H1 (cell line): ENCODE measurements around the gene JUN. TPM values are rescaled to one million over a fixed set of nuclear protein-coding genes. Genes with fewer than 3 reads are reported as not detected.

ENCODE experiments used
- CTCF ChIA-PET: fragments of 300-600 bp; sonication (Branson Sonifier 250); formaldehyde crosslinking; loops from one replicate; lab custom pipeline; 2021; ENCODE audit not compliant: partially characterized antibody; lab: Charles Lee
- POLR2A ChIA-PET: fragments of 300-600 bp; sonication (Branson Sonifier 250); formaldehyde crosslinking; loops from one replicate; lab custom pipeline; 2021; ENCODE audit warnings: inconsistent platforms; ENCODE audit not compliant: partially characterized antibody; lab: Charles Lee
- DNase-seq, 2 experiments: peaks; one replicate each; pipeline versions ENCODE4 v3.0.0 to v3.0.0-alpha.2; 2010 to 2022; ENCODE audit warnings: low spot score in 2 of 2, low read depth in 1 of 2, mixed read lengths in 1 of 2
- FAIRE-seq: peaks from 2 replicates; lab custom pipeline; 2011; peaks lifted over from hg19 to GRCh38; lab: Jason Lieb, UNC
- H2AFZ ChIP-seq: 2 replicates; pipeline ENCODE4 v1.8.1; 2012; ENCODE audit warnings: low read length, inconsistent platforms
- H2AK5ac ChIP-seq: 2 replicates; pipeline ENCODE4 v1.6.1; 2013; ENCODE audit warnings: low read depth, low read length
- H2BK120ac ChIP-seq: replicated peaks from 2 replicates; pipeline ENCODE3; 2013; ENCODE audit warnings: low read depth, low read length, inconsistent platforms
- H2BK12ac ChIP-seq: 2 replicates; pipeline ENCODE4 v1.6.1; 2013; ENCODE audit warnings: low read depth, low read length
- H2BK15ac ChIP-seq: 2 replicates; pipeline ENCODE4 v1.6.1; 2013; ENCODE audit warnings: low read length
- H2BK20ac ChIP-seq: 2 replicates; pipeline ENCODE4 v1.6.1; 2013; ENCODE audit warnings: low read length
- H2BK5ac ChIP-seq: 2 replicates; pipeline ENCODE4 v1.6.1; 2013; ENCODE audit warnings: low read depth, low read length
- H3K14ac ChIP-seq: 2 replicates; pipeline ENCODE4 v1.6.1; 2013; ENCODE audit warnings: inconsistent platforms; ENCODE audit not compliant: insufficient read length
- H3K18ac ChIP-seq: 2 replicates; pipeline ENCODE4 v1.6.1; 2013; ENCODE audit warnings: low read length; ENCODE audit errors: extremely low read depth
- H3K23ac ChIP-seq: 2 replicates; pipeline ENCODE4 v1.6.1; 2013; ENCODE audit warnings: inconsistent platforms; ENCODE audit not compliant: insufficient read length
- H3K23me2 ChIP-seq: 2 replicates; pipeline ENCODE4 v1.6.1; 2013; ENCODE audit warnings: low read depth, low read length
- H3K27ac ChIP-seq: 2 replicates; pipeline ENCODE4 v1.6.1; 2011; ENCODE audit warnings: low read depth, low read length, inconsistent platforms
- H3K27me3 ChIP-seq, 4 experiments: replicated peaks in 1 of 4; 1 replicate in 1 of 4; 2 replicates in 3 of 4; pipeline versions ENCODE4 v1.6.1 to v1.8.1; 2011 to 2013; ENCODE audit warnings: low read length in 3 of 4, mild to moderate bottlenecking in 3 of 4, inconsistent platforms in 2 of 4, mixed read lengths in 2 of 4, moderate library complexity in 1 of 4; ENCODE audit not compliant: control insufficient read depth in 3 of 4, insufficient read depth in 3 of 4; ENCODE audit errors: extremely low read depth in 1 of 4
- H3K36me3 ChIP-seq, 4 experiments: 2 replicates each; pipeline versions ENCODE4 v1.6.1 to v1.8.1; 2011 to 2013; ENCODE audit warnings: mild to moderate bottlenecking in 4 of 4, low read length in 3 of 4, moderate library complexity in 2 of 4, control low read depth in 1 of 4, inconsistent platforms in 1 of 4; ENCODE audit not compliant: insufficient read depth in 4 of 4, control insufficient read depth in 2 of 4
- H3K4ac ChIP-seq: replicated peaks from 2 replicates; pipeline ENCODE3; 2013; ENCODE audit warnings: low read length, low read depth, mixed read lengths, inconsistent platforms; ENCODE audit not compliant: insufficient read length
- H3K4me1 ChIP-seq, 4 experiments: replicated peaks in 1 of 4; 1 replicate in 1 of 4; 2 replicates in 3 of 4; pipeline versions ENCODE4 v1.6.1 to v1.8.1; 2011 to 2013; ENCODE audit warnings: low read length in 3 of 4, inconsistent platforms in 2 of 4, mixed read lengths in 1 of 4; ENCODE audit not compliant: insufficient read depth in 4 of 4, control insufficient read depth in 3 of 4
- H3K4me2 ChIP-seq, 2 experiments: 2 replicates each; pipeline versions ENCODE4 v1.6.1 to v1.8.1; 2011 to 2013; ENCODE audit warnings: low read depth in 2 of 2, low read length in 2 of 2, control low read depth in 1 of 2, inconsistent platforms in 1 of 2, mild to moderate bottlenecking in 1 of 2; ENCODE audit not compliant: insufficient read depth in 1 of 2
- H3K4me3 ChIP-seq, 4 experiments: fragments of 200-600, 300-600 bp in 1 of 4; sonication (generic), shearing (Covaris generic), sonication (Bioruptor Twin) in 1 of 4; 2 replicates each; pipeline versions ENCODE4 v1.5.1 to v1.8.1; 2011 to 2016; ENCODE audit warnings: low read length in 4 of 4, low read depth in 3 of 4, control low read depth in 2 of 4, inconsistent platforms in 2 of 4, mild to moderate bottlenecking in 2 of 4, mixed read lengths in 1 of 4, moderate library complexity in 1 of 4; ENCODE audit not compliant: insufficient read depth in 2 of 4; ENCODE audit errors: extremely low read depth in 1 of 4
- H3K56ac ChIP-seq: replicated peaks from 2 replicates; pipeline ENCODE3; 2013; ENCODE audit warnings: low read depth, mild to moderate bottlenecking, mixed read lengths, low read length, inconsistent platforms; ENCODE audit not compliant: insufficient read length
- H3K79me1 ChIP-seq: 2 replicates; pipeline ENCODE4 v1.6.1; 2013; ENCODE audit warnings: low read depth, low read length, control low read depth
- H3K79me2 ChIP-seq, 2 experiments: 2 replicates each; pipeline versions ENCODE4 v1.6.1 to v1.8.1; 2012 to 2013; ENCODE audit warnings: low read length in 2 of 2, mild to moderate bottlenecking in 2 of 2, inconsistent platforms in 1 of 2; ENCODE audit not compliant: insufficient read depth in 2 of 2, control insufficient read depth in 1 of 2
- H3K9ac ChIP-seq, 4 experiments: replicated peaks in 1 of 4; 1 replicate in 1 of 4; 2 replicates in 3 of 4; pipeline versions ENCODE4 v1.6.1 to v1.8.1; 2011 to 2013; ENCODE audit warnings: low read depth in 3 of 4, low read length in 3 of 4, control low read depth in 2 of 4, mild to moderate bottlenecking in 2 of 4, moderate library complexity in 2 of 4, inconsistent platforms in 1 of 4; ENCODE audit errors: extremely low read depth in 1 of 4
- H3K9me3 ChIP-seq, 2 experiments: 2 replicates each; pipeline versions ENCODE4 v1.6.1 to v1.8.1; 2012 to 2013; ENCODE audit warnings: mild to moderate bottlenecking in 2 of 2, moderate library complexity in 2 of 2, control low read depth in 1 of 2, inconsistent platforms in 1 of 2, low read depth in 1 of 2, low read length in 1 of 2, mixed read lengths in 1 of 2; ENCODE audit not compliant: insufficient read depth in 2 of 2
- H4K20me1 ChIP-seq, 2 experiments: replicated peaks in 1 of 2; 2 replicates each; pipeline versions ENCODE3 to v1.8.1; 2011 to 2013; ENCODE audit warnings: inconsistent platforms in 2 of 2, low read length in 2 of 2, mild to moderate bottlenecking in 1 of 2; ENCODE audit not compliant: insufficient read depth in 2 of 2, control insufficient read depth in 1 of 2
- H4K5ac ChIP-seq: 2 replicates; pipeline ENCODE4 v1.6.1; 2013; ENCODE audit warnings: low read length, low read depth, mixed read lengths, inconsistent platforms; ENCODE audit not compliant: insufficient read length
- H4K8ac ChIP-seq: 2 replicates; pipeline ENCODE4 v1.8.0; 2013; ENCODE audit warnings: mild to moderate bottlenecking, moderate library complexity, low read length, inconsistent platforms; ENCODE audit not compliant: insufficient read depth; ENCODE audit errors: extremely low read depth
- H4K91ac ChIP-seq: replicated peaks from 2 replicates; pipeline ENCODE3; 2013; ENCODE audit warnings: low read length, mixed read lengths, inconsistent platforms; ENCODE audit not compliant: insufficient read length
- BACH1 ChIP-seq: IDR thresholded peaks from 2 replicates; pipeline ENCODE4 v1.6.1; 2012; ENCODE audit warnings: low read length, improper control_type of control experiment
- CHD1 ChIP-seq: IDR thresholded peaks from 2 replicates; pipeline ENCODE4 v1.6.1; 2012; ENCODE audit warnings: low read depth, low read length, improper control_type of control experiment
- NANOG ChIP-seq: IDR thresholded peaks from 2 replicates; pipeline ENCODE4 v1.6.1; 2011; ENCODE audit warnings: low read length, low read depth, mild to moderate bottlenecking, inconsistent platforms; ENCODE audit not compliant: insufficient read depth, poor library complexity, severe bottlenecking
- RBBP5 ChIP-seq: IDR thresholded peaks from 2 replicates; pipeline ENCODE4 v1.7.1; 2012; ENCODE audit warnings: low read depth, mild to moderate bottlenecking, inconsistent platforms, low read length, moderate library complexity, borderline replicate concordance
- SP4 ChIP-seq: IDR thresholded peaks from 2 replicates; pipeline ENCODE4 v1.6.1; 2012; ENCODE audit warnings: low read length, inconsistent platforms
- WGBS, 2 experiments: shearing (Covaris generic) in 1 of 2; methylation state at CpG; one replicate each; pipeline versions ENCODE4 v1.1.6 to v1.1.7; 2013 to 2015; ENCODE audit warnings: low lambda C conversion rate in 2 of 2, mixed read lengths in 2 of 2, inconsistent platforms in 1 of 2, low coverage in 1 of 2, missing lambda C conversion rate in 1 of 2; ENCODE audit not compliant: insufficient replicate concordance in 2 of 2, insufficient coverage in 1 of 2, insufficient read length in 1 of 2; ENCODE audit errors: extremely low coverage in 1 of 2, missing lambda C conversion rate in 1 of 2; 5-methylcytosine and 5-hydroxymethylcytosine counted together
- polyA plus RNA-seq, 7 experiments: library from polyadenylated mRNA; depleted of rRNA in 3 of 7; stranded (reverse) in 5 of 7; unstranded in 2 of 7; fragments of >200 nt in 5 of 7; fragments of 200-250 nt in 2 of 7; gene quantifications; 1 replicate in 5 of 7; 2 replicates in 1 of 7; 4 replicates in 1 of 7; pipeline versions ENCODE4 v1.2.1 to v1.2.3, GENCODE V29; 2011 to 2013; ENCODE audit warnings: missing spikeins in 2 of 7, mixed read lengths in 2 of 7
- total RNA-seq: library from RNA; stranded (reverse); fragmentation: NEBNext Ultra II Directional; extraction: Animal tissue kit (Norgen Biotek cat#: 25700); gene quantifications from 2 replicates; pipeline ENCODE4 v1.2.1, GENCODE V29; 2021

The JUN gene
- total and polyA plus RNA-seq, 2 of the 8 experiments (the other 6 are each of a cell fraction or from before 2014, with no cell fraction given): 4.4 to 10.9 TPM

- no peak overlapping the region for H4K8ac ChIP-seq
- no peak overlapping the region for H2BK120ac ChIP-seq
- no peak overlapping the region for H2BK12ac ChIP-seq
- H3K56ac ChIP-seq: no peak overlapping the region
- H4K5ac ChIP-seq: no peak overlapping the region
- H3K27ac ChIP-seq: no peak overlapping the region
- H2AK5ac ChIP-seq: no peak overlapping the region
- no peak overlapping the region for H2BK20ac ChIP-seq
- 61% methylated on average over 5 of the region's 5 CpGs; no CpG with 5 or more reads in 1 of the 2 experiments for WGBS, 2 experiments
- no peak for FAIRE-seq
- H4K91ac ChIP-seq: no peak overlapping the region
- H3K18ac ChIP-seq: no peak overlapping the region
- peaks cover 2% of the 10 kb centered on the region; the same call in 1 of the 2 replicates for H3K23me2 ChIP-seq
- no peak overlapping the region for H3K23ac ChIP-seq
- H3K79me1 ChIP-seq: no peaks in the 10 kb centered on the region
- ChIA-PET POLR2A (no interaction called here), CTCF (no interaction called here)
- no peak overlapping the region for H3K4me2 ChIP-seq
- H2AFZ ChIP-seq: no peak overlapping the region
- no peak overlapping the region for H2BK5ac ChIP-seq
- H3K27me3 ChIP-seq: no peaks in the 10 kb centered on the region; a peak in 1 of 7 replicates
- H3K9me3 ChIP-seq: no peaks in the 10 kb centered on the region
- H2BK15ac ChIP-seq: no peak overlapping the region
- H4K20me1 ChIP-seq: no peaks in the 10 kb centered on the region
- DNase-seq: no peak
- no peak overlapping the region for H3K4me3 ChIP-seq
- no peak overlapping the region for H3K9ac ChIP-seq
- no peaks in the 10 kb centered on the region for H3K79me2 ChIP-seq
- TF ChIP-seq SP4 (no peak), RBBP5 (no peak), BACH1 (no peak), CHD1 (no peak), NANOG (no peak)
- TF ChIP-seq, all 59 proteins: peak for 0
- Histone ChIP-seq H3K4me1 (peaks cover 0 to 6% (median 0%) of the 10 kb centered on the region in 4 experiments; a peak in 2 of 7 replicates), H3K14ac (no peak overlapping the region), H3K4ac (no peak overlapping the region), H3K36me3 (no peaks in the 10 kb centered on the region)
Observed at GRCh38 chr1:58802640-58803399, 19.0 kb upstream of the JUN start.
